ENCODE measurements around the gene GYG1. TPM values are rescaled to one million over a fixed set of nuclear protein-coding genes. Genes with fewer than 3 reads are reported as not detected.

The GYG1 gene
- total RNA-seq, 1 donor from 2014 or later = 41.1 TPM

- no peak for DNase-seq (ENCODE audit: low read depth)
- Histone ChIP-seq H3K27me3 (ENCODE audit: control insufficient read depth, insufficient read depth, low read length) (no peaks in the 10 kb centered on the region), H3K4me3 (ENCODE audit: low read depth, low read length) (no peak overlapping the region), H3K36me3 (ENCODE audit: control insufficient read depth, insufficient read depth, low read length) (no peaks in the 10 kb centered on the region)
- TF ChIP-seq, protein P1, sequence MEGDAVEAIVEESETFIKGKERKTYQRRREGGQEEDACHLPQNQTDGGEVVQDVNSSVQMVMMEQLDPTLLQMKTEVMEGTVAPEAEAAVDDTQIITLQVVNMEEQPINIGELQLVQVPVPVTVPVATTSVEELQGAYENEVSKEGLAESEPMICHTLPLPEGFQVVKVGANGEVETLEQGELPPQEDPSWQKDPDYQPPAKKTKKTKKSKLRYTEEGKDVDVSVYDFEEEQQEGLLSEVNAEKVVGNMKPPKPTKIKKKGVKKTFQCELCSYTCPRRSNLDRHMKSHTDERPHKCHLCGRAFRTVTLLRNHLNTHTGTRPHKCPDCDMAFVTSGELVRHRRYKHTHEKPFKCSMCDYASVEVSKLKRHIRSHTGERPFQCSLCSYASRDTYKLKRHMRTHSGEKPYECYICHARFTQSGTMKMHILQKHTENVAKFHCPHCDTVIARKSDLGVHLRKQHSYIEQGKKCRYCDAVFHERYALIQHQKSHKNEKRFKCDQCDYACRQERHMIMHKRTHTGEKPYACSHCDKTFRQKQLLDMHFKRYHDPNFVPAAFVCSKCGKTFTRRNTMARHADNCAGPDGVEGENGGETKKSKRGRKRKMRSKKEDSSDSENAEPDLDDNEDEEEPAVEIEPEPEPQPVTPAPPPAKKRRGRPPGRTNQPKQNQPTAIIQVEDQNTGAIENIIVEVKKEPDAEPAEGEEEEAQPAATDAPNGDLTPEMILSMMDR (IDR thresholded peaks at IDR 0.05; ENCODE audit: insufficient read depth, low read length, poor library complexity, severe bottlenecking) = no peak
These were observed 8.5 kb downstream of the GYG1 start for GRCh38 chr3:148999806-149000205.

DNA sequence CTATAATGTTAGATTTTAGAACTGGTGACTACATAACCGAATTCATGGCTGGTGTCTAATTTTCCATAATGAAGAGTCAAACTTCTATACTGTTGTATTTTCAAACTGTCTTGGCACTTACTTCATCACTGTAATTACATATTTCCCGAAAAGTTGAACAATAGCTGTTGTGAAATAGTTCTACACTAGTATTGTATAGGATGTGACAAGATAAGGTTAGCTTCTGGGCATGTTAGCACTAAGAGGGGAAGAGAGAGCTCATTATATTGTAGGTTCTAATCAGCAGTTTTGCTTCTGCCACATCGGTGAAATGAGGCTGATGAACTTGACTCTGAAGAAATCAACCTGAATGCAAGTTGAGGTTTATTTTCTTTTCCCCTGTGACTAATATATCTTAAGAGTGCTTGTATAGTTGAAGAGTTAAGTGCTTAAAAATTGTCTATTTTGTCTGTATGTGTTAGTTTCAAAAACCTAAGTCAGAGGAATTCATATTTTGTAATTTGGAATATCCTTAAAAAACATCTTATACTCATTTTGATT lies 8.9 kb downstream of the GYG1 start:
- TF ChIP-seq, protein P1 (IDR thresholded peaks at IDR 0.05; ENCODE audit: insufficient read depth, low read length, poor library complexity, severe bottlenecking) = no peak
- no peak overlapping the region for H3K4me3 ChIP-seq (ENCODE audit: low read depth, low read length)
- no peaks in the 10 kb centered on the region for H3K27me3 ChIP-seq (ENCODE audit: control insufficient read depth, insufficient read depth, low read length)
- DNase-seq (ENCODE audit: low read depth) = no peak
- H3K36me3 ChIP-seq (ENCODE audit: control insufficient read depth, insufficient read depth, low read length) = no peaks in the 10 kb centered on the region

GRCh38 chr3:149001727-149002126 lies 10.4 kb downstream of the GYG1 start:
- Histone ChIP-seq H3K27me3 (ENCODE audit: control insufficient read depth, insufficient read depth, low read length) (no peaks in the 10 kb centered on the region), H3K36me3 (ENCODE audit: control insufficient read depth, insufficient read depth, low read length) (no peaks in the 10 kb centered on the region), H3K4me3 (ENCODE audit: low read depth, low read length) (no peak overlapping the region)
- no peak for DNase-seq (ENCODE audit: low read depth)
- TF ChIP-seq, protein P1 (IDR thresholded peaks at IDR 0.05; ENCODE audit: insufficient read depth, low read length, poor library complexity, severe bottlenecking) = no peak

DNA sequence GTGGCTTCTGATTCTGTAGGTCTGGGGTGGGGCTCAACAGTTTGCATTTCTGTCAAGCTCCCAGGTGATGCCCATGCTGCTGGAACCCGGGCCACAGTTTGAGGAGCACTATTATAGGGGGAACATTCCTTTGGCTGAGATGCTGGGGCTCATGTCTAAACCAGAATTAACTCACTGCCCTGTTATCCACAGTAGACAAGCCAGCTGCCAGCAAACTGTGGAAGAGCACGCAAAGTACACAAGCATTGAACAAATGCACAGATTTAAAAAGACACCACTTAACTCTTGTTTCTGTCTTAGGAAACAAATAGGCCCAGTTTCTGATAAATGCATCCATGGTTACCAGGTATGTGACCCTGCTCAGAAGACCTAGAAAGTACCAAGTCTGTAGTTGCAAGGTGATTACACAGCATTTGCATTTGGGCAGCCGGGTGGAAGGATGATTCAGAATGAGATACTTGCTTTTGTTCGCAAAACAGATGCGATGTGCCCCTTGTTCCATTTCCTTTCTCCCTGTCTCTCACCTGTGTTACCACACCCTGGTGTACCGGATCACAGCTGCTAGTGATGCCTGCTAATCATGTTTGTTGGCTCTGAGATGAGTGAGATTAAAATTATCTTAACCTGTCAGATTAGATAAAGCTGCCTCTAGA lies 12.4 kb downstream of the GYG1 start:
- DNase-seq (ENCODE audit: low read depth) = no peak
- Histone ChIP-seq H3K36me3 (ENCODE audit: control insufficient read depth, insufficient read depth, low read length) (no peaks in the 10 kb centered on the region), H3K4me3 (ENCODE audit: low read depth, low read length) (no peak overlapping the region), H3K27me3 (ENCODE audit: control insufficient read depth, insufficient read depth, low read length) (no peaks in the 10 kb centered on the region)
- TF ChIP-seq, protein P1 (IDR thresholded peaks at IDR 0.05; ENCODE audit: insufficient read depth, low read length, poor library complexity, severe bottlenecking) = no peak

- Histone ChIP-seq H3K27me3 (ENCODE audit: control insufficient read depth, insufficient read depth, low read length) (no peaks in the 10 kb centered on the region), H3K36me3 (ENCODE audit: control insufficient read depth, insufficient read depth, low read length) (no peaks in the 10 kb centered on the region), H3K4me3 (ENCODE audit: low read depth, low read length) (no peak overlapping the region)
- TF ChIP-seq, protein P1 (IDR thresholded peaks at IDR 0.05; ENCODE audit: insufficient read depth, low read length, poor library complexity, severe bottlenecking) = no peak
- DNase-seq (ENCODE audit: low read depth) = peak; percentile 60
These were observed 13.3 kb downstream of the GYG1 start for GRCh38 chr3:149004622-149005021.

DNA sequence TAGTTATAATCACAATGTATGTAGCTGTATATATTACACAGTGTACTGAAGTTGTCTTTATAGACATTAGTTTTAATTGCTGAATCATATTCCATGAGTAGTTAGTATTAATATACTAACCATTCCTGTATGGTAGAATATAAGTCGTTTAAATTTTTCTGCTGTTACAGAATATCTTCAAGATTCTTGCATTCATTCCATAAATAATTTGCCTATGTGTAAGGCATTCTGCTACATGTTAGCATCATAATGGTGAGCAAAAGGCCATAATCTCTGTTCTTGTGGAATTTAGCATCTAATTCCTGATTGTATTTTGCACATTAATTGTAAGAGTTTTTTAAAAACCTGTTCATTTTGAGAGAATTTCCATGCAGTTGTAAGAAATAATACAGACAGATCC lies 14.1 kb downstream of the GYG1 start:
- Histone ChIP-seq H3K36me3 (ENCODE audit: control insufficient read depth, insufficient read depth, low read length) (no peaks in the 10 kb centered on the region), H3K4me3 (ENCODE audit: low read depth, low read length) (no peak overlapping the region), H3K27me3 (ENCODE audit: control insufficient read depth, insufficient read depth, low read length) (no peaks in the 10 kb centered on the region)
- DNase-seq (ENCODE audit: low read depth) = no peak
- TF ChIP-seq, protein P1 (IDR thresholded peaks at IDR 0.05; ENCODE audit: insufficient read depth, low read length, poor library complexity, severe bottlenecking) = no peak
